Vagina (tissue), 2 donors: ENCODE data around the gene ZNRF2. TPM values are rescaled to one million over a fixed set of nuclear protein-coding genes. Genes with fewer than 3 reads are reported as not detected.

Experiments
- DNase-seq, 2 donors: peaks; one replicate each; pipeline ENCODE4 v3.0.0-alpha.2; 2017; ENCODE audit errors: extremely low spot score in 2 of 2
- H3K27ac ChIP-seq: fragments of 200-600 bp; sonication (generic); one replicate; pipeline ENCODE4 v1.5.1; 2019
- H3K27me3 ChIP-seq: fragments of 200-600 bp; sonication (generic); one replicate; pipeline ENCODE4 v1.5.1; 2019
- H3K36me3 ChIP-seq, 2 donors: fragments of 200-600 bp; sonication (generic); one replicate each; pipeline ENCODE4 v1.5.1; 2017 to 2019
- H3K4me1 ChIP-seq: fragments of 200-600 bp; sonication (generic); one replicate; pipeline ENCODE4 v1.5.1; 2019
- H3K4me3 ChIP-seq, 2 donors: fragments of 200-600 bp; sonication (generic); 1 replicate in 1 of 2; 2 replicates in 1 of 2; pipeline ENCODE4 v1.5.1; 2016 to 2019
- H3K9me3 ChIP-seq: fragments of 200-600 bp; sonication (generic); one replicate; pipeline ENCODE4 v1.5.1; 2019
- POLR2A ChIP-seq, 2 donors: fragments of 450-650 bp; IDR thresholded peaks; one replicate each; pipeline ENCODE4 v1.6.1; 2017; ENCODE audit warnings: antibody characterized with exemption in 2 of 2, mild to moderate bottlenecking in 2 of 2, moderate library complexity in 2 of 2
- POLR2AphosphoS5 ChIP-seq, 2 donors: sonication (generic); formaldehyde crosslinking; IDR thresholded peaks; one replicate each; pipeline ENCODE4 v1.9.0; 2017; ENCODE audit warnings: antibody characterized with exemption in 2 of 2, mild to moderate bottlenecking in 2 of 2, low read depth in 1 of 2; ENCODE audit not compliant: insufficient read depth in 1 of 2
- intact Hi-C: fragments of 100-400 bp; cut with DNase I; formaldehyde crosslinking; loops from one replicate; pipeline ENCODE4 v1.15.1; 2023
- total RNA-seq: library from RNA; depleted of rRNA; stranded (reverse); fragments of >200 nt; gene quantifications from one replicate; pipeline ENCODE4 v1.2.3, GENCODE V29; 2016
- TF ChIP-seq, protein P1 (sequence below), 3 experiments: fragments of 450-650 bp in 2 of 3; fragments of 200-600 bp in 1 of 3; sonication (generic) in 1 of 3; IDR thresholded peaks; one replicate each; pipeline ENCODE4 v1.5.1; 2017 to 2019; ENCODE audit warnings: antibody characterized with exemption in 3 of 3, mild to moderate bottlenecking in 2 of 3, moderate library complexity in 2 of 3

ZNRF2 gene
- total RNA-seq, 1 donor from 2014 or later, result 21.9 TPM

DNA sequence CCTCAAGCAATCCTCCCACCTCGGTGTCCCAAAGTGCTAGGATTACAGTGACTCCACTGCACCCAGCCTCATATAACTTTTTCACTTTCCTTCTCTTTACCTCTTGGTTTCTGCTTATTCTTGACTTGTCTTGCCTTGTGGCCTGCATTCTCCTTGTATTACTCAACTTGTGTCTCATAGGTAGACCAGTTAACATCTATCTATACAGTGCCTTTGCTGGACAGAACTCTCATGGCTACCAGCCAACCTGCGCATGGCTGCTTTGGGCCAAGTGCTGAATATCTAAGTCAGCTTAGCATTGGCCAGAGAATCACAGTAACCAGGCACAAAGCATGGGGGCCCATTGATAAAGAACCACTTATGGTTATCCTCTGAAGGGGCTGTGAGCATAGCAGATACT, 42.6 kb upstream of the ZNRF2 start:
- intact Hi-C loops, result no loop called here
- Histone ChIP-seq H3K27ac (no peak overlapping the region), H3K36me3 (no peaks in the 10 kb centered on the region), H3K4me1 (peaks cover 11% of the 10 kb centered on the region), H3K4me3 (no peak overlapping the region), H3K27me3 (no peaks in the 10 kb centered on the region), H3K9me3 (no peaks in the 10 kb centered on the region)
- no peak for DNase-seq
- TF ChIP-seq POLR2A (IDR thresholded peaks at IDR 0.05), result no peak
- TF ChIP-seq, protein P1, sequence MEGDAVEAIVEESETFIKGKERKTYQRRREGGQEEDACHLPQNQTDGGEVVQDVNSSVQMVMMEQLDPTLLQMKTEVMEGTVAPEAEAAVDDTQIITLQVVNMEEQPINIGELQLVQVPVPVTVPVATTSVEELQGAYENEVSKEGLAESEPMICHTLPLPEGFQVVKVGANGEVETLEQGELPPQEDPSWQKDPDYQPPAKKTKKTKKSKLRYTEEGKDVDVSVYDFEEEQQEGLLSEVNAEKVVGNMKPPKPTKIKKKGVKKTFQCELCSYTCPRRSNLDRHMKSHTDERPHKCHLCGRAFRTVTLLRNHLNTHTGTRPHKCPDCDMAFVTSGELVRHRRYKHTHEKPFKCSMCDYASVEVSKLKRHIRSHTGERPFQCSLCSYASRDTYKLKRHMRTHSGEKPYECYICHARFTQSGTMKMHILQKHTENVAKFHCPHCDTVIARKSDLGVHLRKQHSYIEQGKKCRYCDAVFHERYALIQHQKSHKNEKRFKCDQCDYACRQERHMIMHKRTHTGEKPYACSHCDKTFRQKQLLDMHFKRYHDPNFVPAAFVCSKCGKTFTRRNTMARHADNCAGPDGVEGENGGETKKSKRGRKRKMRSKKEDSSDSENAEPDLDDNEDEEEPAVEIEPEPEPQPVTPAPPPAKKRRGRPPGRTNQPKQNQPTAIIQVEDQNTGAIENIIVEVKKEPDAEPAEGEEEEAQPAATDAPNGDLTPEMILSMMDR (IDR thresholded peaks at IDR 0.05), result no peak
- TF ChIP-seq POLR2AphosphoS5 (IDR thresholded peaks at IDR 0.05; ENCODE audit: insufficient read depth in 1 of 2, low read depth in 1 of 2), result no peak

DNA sequence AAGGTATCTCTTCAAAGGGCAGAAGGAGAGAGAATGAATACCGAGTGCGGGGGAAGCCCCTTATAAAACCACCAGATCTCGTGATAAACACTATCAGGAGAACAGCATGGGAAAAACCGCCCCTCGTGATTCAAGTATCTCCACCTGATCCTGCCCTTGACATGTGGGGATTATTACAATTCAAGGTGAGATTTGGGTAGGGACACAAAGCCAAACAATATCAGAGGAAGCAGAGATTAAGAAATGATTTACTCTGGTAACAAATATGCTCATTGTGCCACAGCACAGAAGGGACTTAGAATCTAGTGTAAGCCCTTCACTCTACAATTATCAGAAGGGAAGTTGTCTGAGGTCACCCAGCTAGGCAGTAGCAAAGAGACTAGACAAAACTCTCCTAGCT, 40.1 kb upstream of the ZNRF2 start:
- no peak overlapping the region for H3K27ac ChIP-seq
- TF ChIP-seq, protein P1 (IDR thresholded peaks at IDR 0.05), result no peak
- TF ChIP-seq POLR2A (IDR thresholded peaks at IDR 0.05) (no peak), POLR2AphosphoS5 (IDR thresholded peaks at IDR 0.05; ENCODE audit: insufficient read depth in 1 of 2, low read depth in 1 of 2) (no peak)
- peaks cover 7% of the 10 kb centered on the region for H3K4me1 ChIP-seq
- intact Hi-C loops, result no loop called here
- DNase-seq, result no peak
- no peaks in the 10 kb centered on the region for H3K36me3 ChIP-seq
- H3K9me3 ChIP-seq, result no peaks in the 10 kb centered on the region
- H3K4me3 ChIP-seq, result no peak overlapping the region
- no peaks in the 10 kb centered on the region for H3K27me3 ChIP-seq

DNA sequence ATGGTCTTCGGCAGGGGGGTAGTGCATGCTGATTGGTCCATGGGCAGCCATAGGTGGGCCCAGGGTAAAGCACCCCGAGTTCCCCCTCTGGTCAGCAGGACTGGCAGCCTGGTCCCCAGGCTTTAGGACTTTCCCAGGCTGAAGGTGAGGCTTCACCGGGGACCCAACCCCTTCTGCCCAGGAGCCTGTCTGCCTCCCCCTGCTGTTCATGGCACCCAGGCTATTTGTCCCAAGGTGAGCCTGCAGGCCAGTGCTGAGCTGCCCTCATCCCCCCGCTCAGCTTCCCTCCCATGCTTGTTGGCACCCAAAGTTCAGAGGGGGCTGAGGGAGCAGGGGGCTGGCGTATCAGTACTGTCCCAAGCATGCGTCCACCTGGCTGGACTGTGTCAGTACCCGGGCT, 38.5 kb upstream of the ZNRF2 start:
- TF ChIP-seq POLR2AphosphoS5 (IDR thresholded peaks at IDR 0.05; ENCODE audit: insufficient read depth in 1 of 2, low read depth in 1 of 2), result no peak
- no peak overlapping the region for H3K27ac ChIP-seq
- no peaks in the 10 kb centered on the region for H3K36me3 ChIP-seq
- no peak overlapping the region for H3K4me3 ChIP-seq
- no peak for DNase-seq
- H3K27me3 ChIP-seq, result no peaks in the 10 kb centered on the region
- intact Hi-C loops, result loop anchor here (2.0 kb wide), 1 partner anchor 29 kb away; no protein-coding TSS in a partner anchor
- H3K9me3 ChIP-seq, result no peaks in the 10 kb centered on the region
- H3K4me1 ChIP-seq, result no peaks in the 10 kb centered on the region

DNA sequence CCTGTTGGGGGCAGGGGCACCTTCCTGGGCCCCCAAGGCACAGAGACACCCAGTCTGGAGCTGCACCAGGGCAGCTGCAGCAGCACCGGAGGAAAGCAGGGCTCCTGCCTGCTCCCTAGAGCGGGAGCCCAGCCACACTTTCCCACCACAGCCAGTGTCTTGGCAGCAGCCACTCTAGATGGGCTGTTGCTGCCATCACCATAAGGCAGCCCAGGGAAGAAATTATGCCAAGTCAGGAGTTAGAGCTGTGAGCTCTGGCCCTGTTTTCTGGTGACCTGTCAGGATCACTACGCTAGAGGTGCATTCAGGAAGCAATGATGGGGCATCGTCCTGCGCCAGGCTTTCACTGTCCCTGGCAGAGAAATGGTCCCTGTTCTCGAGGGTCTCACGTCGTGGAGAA, 38.0 kb upstream of the ZNRF2 start:
- no peak overlapping the region for H3K27ac ChIP-seq
- intact Hi-C loops, result loop anchor here (2.0 kb wide), 1 partner anchor 30 kb away; no protein-coding TSS in a partner anchor
- H3K36me3 ChIP-seq, result no peaks in the 10 kb centered on the region
- no peaks in the 10 kb centered on the region for H3K4me1 ChIP-seq
- DNase-seq, result no peak
- H3K9me3 ChIP-seq, result no peaks in the 10 kb centered on the region
- H3K4me3 ChIP-seq, result no peak overlapping the region
- no peaks in the 10 kb centered on the region for H3K27me3 ChIP-seq
- TF ChIP-seq POLR2A (IDR thresholded peaks at IDR 0.05) (no peak), POLR2AphosphoS5 (IDR thresholded peaks at IDR 0.05; ENCODE audit: insufficient read depth in 1 of 2, low read depth in 1 of 2) (no peak)
- TF ChIP-seq, protein P1 (IDR thresholded peaks at IDR 0.05), result no peak

DNA sequence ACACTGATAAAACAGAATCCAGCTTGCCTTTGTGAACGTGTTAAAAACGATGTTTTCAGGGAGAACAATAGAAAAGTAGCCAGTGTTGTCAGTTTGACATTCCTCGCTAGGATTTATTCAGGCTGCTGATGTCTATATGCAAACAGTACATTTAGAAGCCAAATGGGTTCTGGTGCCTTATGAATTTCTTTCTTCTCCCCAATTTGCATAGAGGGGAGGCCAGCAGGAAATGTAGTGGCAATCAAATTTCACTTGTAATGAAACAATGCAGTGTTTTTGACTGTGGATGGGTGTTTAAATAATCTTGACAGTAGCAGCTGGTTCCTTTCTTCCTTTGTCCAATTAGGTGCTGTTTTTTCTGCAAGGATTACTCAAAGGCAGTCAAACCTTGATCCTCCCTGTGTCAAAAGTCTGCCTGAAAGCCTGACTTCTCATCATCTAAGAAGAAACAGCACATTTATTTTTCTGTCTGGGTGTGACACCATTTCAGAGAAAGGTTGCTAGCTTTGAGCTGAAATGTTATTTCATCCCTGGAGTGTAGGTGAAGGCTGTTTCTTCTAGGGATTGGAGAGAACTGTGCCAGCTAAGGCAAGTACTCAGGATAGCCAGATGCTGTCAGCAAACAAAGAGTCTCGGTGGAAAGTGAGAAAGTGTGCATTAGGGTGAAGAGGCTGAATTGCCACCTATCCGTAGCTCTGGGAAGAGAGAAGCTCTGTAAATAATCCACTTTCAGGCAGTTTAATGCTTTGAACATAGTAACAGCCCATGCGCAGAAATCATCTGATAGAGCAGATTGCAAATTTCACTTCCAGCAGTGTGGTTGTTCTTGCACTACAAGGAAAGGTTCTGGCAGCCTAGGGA, 36.6 kb upstream of the ZNRF2 start:
- TF ChIP-seq, protein P1 (IDR thresholded peaks at IDR 0.05), result no peak
- TF ChIP-seq POLR2AphosphoS5 (IDR thresholded peaks at IDR 0.05; ENCODE audit: insufficient read depth in 1 of 2, low read depth in 1 of 2) (no peak), POLR2A (IDR thresholded peaks at IDR 0.05) (no peak)
- no peak overlapping the region for H3K4me3 ChIP-seq
- H3K27me3 ChIP-seq, result no peaks in the 10 kb centered on the region
- H3K4me1 ChIP-seq, result no peaks in the 10 kb centered on the region
- no peak for DNase-seq
- H3K27ac ChIP-seq, result no peak overlapping the region
- H3K36me3 ChIP-seq, result no peaks in the 10 kb centered on the region
- H3K9me3 ChIP-seq, result no peaks in the 10 kb centered on the region
- intact Hi-C loops, result loop anchor here (2.0 kb wide), 1 partner anchor 31 kb away; no protein-coding TSS in a partner anchor
